Heart left ventricle (tissue), 16 donors: Measurements from ENCODE around the gene TTC38. TPM values are rescaled to one million over a fixed set of nuclear protein-coding genes. Genes with fewer than 3 reads are reported as not detected.

ENCODE experiments used
- ATAC-seq, 4 donors: fragments of 200-7000 bp; cut with Tn5 transposase; one replicate each; pipeline ENCODE4 v1.9.1; 2020 to 2022; ENCODE audit warnings: moderate library complexity in 4 of 4, mild to moderate bottlenecking in 3 of 4, moderate number of reproducible peaks in 1 of 4
- DNase-seq, 5 donors: peaks; one replicate each; pipeline ENCODE4 v3.0.0-alpha.2; 2020
- H3K27ac ChIP-seq, 12 donors: fragments of 200-600 bp; sonication (generic) in 4 of 12; one replicate each; pipeline versions ENCODE4 v1.5.0 to v1.8.0; 2016 to 2022; ENCODE audit warnings: mild to moderate bottlenecking in 2 of 12
- H3K27me3 ChIP-seq, 9 donors: fragments of 200-600 bp; sonication (generic) in 2 of 9; one replicate each; pipeline versions ENCODE4 v1.5.1 to v1.8.0; 2016 to 2022; ENCODE audit warnings: mild to moderate bottlenecking in 3 of 9
- H3K36me3 ChIP-seq, 9 donors: fragments of 200-600 bp; sonication (generic) in 2 of 9; one replicate each; pipeline versions ENCODE4 v1.5.0 to v1.8.0; 2018 to 2022; ENCODE audit warnings: mild to moderate bottlenecking in 2 of 9
- H3K4me1 ChIP-seq, 12 donors: fragments of 200-600 bp; sonication (generic) in 4 of 12; one replicate each; pipeline versions ENCODE4 v1.5.0 to v1.8.0; 2016 to 2022; ENCODE audit warnings: mild to moderate bottlenecking in 3 of 12
- H3K4me3 ChIP-seq, 12 donors: fragments of 200-600 bp; sonication (generic) in 4 of 12; one replicate each; pipeline versions ENCODE4 v1.5.0 to v1.8.0; 2017 to 2022; ENCODE audit warnings: mild to moderate bottlenecking in 9 of 12, moderate library complexity in 4 of 12
- H3K9me3 ChIP-seq, 12 donors: fragments of 200-600 bp; sonication (generic) in 4 of 12; one replicate each; pipeline versions ENCODE4 v1.5.0 to v1.8.0; 2016 to 2022; ENCODE audit warnings: mild to moderate bottlenecking in 1 of 12
- POLR2A ChIP-seq, 2 donors: fragments of 450-650 bp; IDR thresholded peaks; one replicate each; pipeline ENCODE4 v1.6.1; 2017; ENCODE audit warnings: antibody characterized with exemption in 2 of 2, mild to moderate bottlenecking in 2 of 2, moderate library complexity in 2 of 2
- WGBS, 4 donors: extraction: QIAGEN DNeasy Blood & Tissue Kit in 2 of 4; methylation state at CpG; one replicate each; pipeline versions ENCODE4 v1.1.5 to v1.1.7; 2013 to 2018; 5-methylcytosine and 5-hydroxymethylcytosine counted together
- intact Hi-C, 10 donors: fragments of 100-400 bp; cut with DNase I; formaldehyde crosslinking; loops; one replicate each; pipeline versions ENCODE4 v1.11.1 to v1.14.2; 2022
- polyA plus RNA-seq, 2 donors: library from polyadenylated mRNA; stranded (reverse); fragments of 200-250 nt; gene quantifications; one replicate each; pipeline ENCODE4 v1.2.3, GENCODE V29; 2013
- total RNA-seq, 9 donors: library from RNA; depleted of rRNA in 2 of 9; stranded (reverse); fragments of >200 nt in 2 of 9; fragmentation: NEBNext Ultra II Directional in 3 of 9; extraction: Animal tissue kit (Norgen Biotek cat#: 25700) in 3 of 9; gene quantifications; one replicate each; pipeline versions ENCODE4 v1.1.0 to v1.2.4, GENCODE V29; 2016 to 2023
- TF ChIP-seq, protein P1 (sequence below), 12 donors: fragments of 200-600 bp; sonication (generic) in 4 of 12; IDR thresholded peaks; one replicate each; pipeline versions ENCODE4 v1.5.0 to v1.8.0; 2018 to 2022; ENCODE audit warnings: antibody characterized with exemption in 12 of 12, mild to moderate bottlenecking in 5 of 12
- donor health status: ischemic (EF 13 %, LVEDD 7.1; RV severe dilation, severe dysfunction).
- donor health status: healthy with polysubstance abuse.
- donor health status: DM: no; HTN: yes; CAD: no.
- donor health status: DM: no; HTN: no; CAD: no.
- donor health status: ischemic (EF 25% LVEDD 6.9; RV normal size, moderate dysfunction).
- donor health status: ischemic (EF 25% LVEDD 5.7; RV mildly dilated, moderate dysfunction).
- donor health status: healthy.
- donor health status: DM: yes; HTN: yes; CAD: no.
- donor health status: ischemic (EF 35%, LVEDD 5.7; RV mildly dilated, moderate dysfunction).
- donor health status: nonischemic (EF 11% LVEDD 7.7; RV severe dilation, severe dysfunction).
- donor health status: DM: yes; HTN: yes; CAD: no.
- donor health status: PGD.
- donor health status: ischemic (EF 29% LVEDD 5.4; RV normal size, mild dysfunction).
- donor health status: nonischemic (EF 23%, LVEDD 6.1; RV moderate dilation, normal function).

TTC38 gene
- total and polyA plus RNA-seq, 11 donors: 15.5 to 72.4 (median 25.3) TPM

DNA sequence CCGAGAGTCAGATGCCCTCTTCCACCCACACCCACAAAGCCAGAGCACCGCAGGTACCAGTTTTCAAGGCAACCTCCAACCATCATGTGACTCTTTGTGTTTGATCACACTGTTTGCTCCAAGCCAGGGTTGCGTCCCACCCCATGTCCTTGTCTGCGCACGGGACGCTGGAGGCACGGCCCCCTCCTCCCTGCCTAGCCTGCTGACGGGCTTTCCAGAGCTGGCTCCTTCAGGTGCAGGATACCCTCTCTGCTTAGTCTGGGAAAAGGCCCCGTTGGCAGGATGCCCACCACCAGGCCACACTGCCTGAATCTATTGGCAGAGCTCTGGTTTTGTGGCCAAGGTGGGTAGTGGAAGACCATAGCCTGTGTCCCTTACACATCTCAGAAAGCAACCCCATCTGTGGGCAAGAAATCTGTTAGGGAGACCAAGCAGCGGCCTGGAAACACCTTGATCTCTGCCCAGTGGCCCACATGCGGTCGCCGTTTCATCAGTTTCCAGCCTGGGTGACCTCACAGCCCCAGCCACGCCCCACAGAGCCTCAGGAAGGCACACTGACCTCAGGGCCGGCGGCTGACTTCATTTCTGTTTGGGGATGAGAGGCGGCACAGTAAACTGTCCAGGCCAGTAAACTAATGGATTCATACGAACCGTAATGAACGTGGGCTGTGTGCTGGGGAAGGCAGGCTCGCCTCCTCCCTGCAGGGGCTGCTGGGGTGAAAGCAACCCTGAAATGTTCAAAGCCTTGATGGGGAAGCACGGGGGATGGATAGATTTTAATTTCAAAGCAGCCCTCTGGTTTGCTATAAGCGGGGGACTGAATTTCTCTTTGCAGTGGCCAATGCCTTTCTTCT lies 43.5 kb upstream of the TTC38 start:
- Histone ChIP-seq H3K27ac (peak overlapping the region in 1 of 12 donors; percentile 34), H3K4me3 (no peak overlapping the region), H3K27me3 (no peaks in the 10 kb centered on the region), H3K4me1 (no peaks in the 10 kb centered on the region), H3K9me3 (no peaks in the 10 kb centered on the region), H3K36me3 (peaks cover 0 to 75% (median 51%) of the 10 kb centered on the region in 9 donors)
- intact Hi-C loops: no loop called here
- 85 to 90% (median 87%) methylated on average over 23 of the region's 23 CpGs for WGBS, 4 donors
- ATAC-seq (peak in 1 of 4 donors; percentile 21), DNase-seq (no peak)
- TF ChIP-seq POLR2A (IDR thresholded peaks at IDR 0.05): no peak
- TF ChIP-seq, protein P1, sequence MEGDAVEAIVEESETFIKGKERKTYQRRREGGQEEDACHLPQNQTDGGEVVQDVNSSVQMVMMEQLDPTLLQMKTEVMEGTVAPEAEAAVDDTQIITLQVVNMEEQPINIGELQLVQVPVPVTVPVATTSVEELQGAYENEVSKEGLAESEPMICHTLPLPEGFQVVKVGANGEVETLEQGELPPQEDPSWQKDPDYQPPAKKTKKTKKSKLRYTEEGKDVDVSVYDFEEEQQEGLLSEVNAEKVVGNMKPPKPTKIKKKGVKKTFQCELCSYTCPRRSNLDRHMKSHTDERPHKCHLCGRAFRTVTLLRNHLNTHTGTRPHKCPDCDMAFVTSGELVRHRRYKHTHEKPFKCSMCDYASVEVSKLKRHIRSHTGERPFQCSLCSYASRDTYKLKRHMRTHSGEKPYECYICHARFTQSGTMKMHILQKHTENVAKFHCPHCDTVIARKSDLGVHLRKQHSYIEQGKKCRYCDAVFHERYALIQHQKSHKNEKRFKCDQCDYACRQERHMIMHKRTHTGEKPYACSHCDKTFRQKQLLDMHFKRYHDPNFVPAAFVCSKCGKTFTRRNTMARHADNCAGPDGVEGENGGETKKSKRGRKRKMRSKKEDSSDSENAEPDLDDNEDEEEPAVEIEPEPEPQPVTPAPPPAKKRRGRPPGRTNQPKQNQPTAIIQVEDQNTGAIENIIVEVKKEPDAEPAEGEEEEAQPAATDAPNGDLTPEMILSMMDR (IDR thresholded peaks at IDR 0.05): no peak

DNA sequence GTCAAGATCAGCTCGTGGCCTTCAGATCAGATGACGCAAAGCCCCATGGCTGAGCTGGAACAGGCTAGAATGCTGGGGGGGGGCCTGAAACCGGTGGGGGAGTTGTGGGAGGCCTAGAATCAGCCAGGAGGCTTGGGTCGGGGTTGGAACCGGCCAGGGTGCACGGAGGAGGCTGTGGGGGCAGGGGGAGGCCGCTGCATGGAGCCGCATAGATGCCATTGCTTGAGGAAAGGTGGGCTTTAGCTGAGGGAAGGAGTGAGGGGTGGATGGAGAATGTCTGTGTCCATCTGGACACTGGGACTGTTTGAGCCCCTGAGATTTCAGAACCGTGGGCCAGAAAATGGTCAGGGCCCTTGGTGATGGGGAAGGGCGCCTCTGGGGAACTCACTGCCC lies 42.9 kb upstream of the TTC38 start:
- Histone ChIP-seq H3K36me3 (peaks cover 0 to 69% (median 45%) of the 10 kb centered on the region in 9 donors), H3K4me3 (no peak overlapping the region), H3K4me1 (no peaks in the 10 kb centered on the region), H3K9me3 (no peaks in the 10 kb centered on the region), H3K27ac (no peak overlapping the region), H3K27me3 (no peaks in the 10 kb centered on the region)
- ATAC-seq (peak in 2 of 4 donors; percentile 9 to 31), DNase-seq (no peak)
- intact Hi-C loops: no loop called here
- TF ChIP-seq, protein P1 (IDR thresholded peaks at IDR 0.05): no peak
- TF ChIP-seq POLR2A (IDR thresholded peaks at IDR 0.05): no peak
- 74 to 79% (median 78%) methylated on average over 10 of the region's 10 CpGs for WGBS, 4 donors

GRCh38 chr22:46225631-46226030 lies 42.2 kb upstream of the TTC38 start:
- no peaks in the 10 kb centered on the region for H3K27me3 ChIP-seq

GRCh38 chr22:46226577-46226976 lies 41.2 kb upstream of the TTC38 start:
- intact Hi-C loops: no loop called here
- Histone ChIP-seq H3K27me3 (no peaks in the 10 kb centered on the region), H3K9me3 (no peaks in the 10 kb centered on the region), H3K27ac (no peak overlapping the region), H3K4me1 (no peaks in the 10 kb centered on the region), H3K4me3 (no peak overlapping the region), H3K36me3 (peaks cover 0 to 63% (median 30%) of the 10 kb centered on the region in 9 donors)
- DNase-seq: no peak
- ATAC-seq: no peak
- TF ChIP-seq POLR2A (IDR thresholded peaks at IDR 0.05): no peak
- TF ChIP-seq, protein P1 (IDR thresholded peaks at IDR 0.05): no peak
- 95 to 97% (median 95%) methylated on average over 7 of the region's 7 CpGs for WGBS, 4 donors

More at GRCh38 chr22:46225631-46226030, 42.2 kb upstream of the TTC38 start:
- 93 to 95% (median 93%) methylated on average over 7 of the region's 7 CpGs for WGBS, 4 donors
- no peak overlapping the region for H3K27ac ChIP-seq
- TF ChIP-seq, protein P1 (IDR thresholded peaks at IDR 0.05): no peak
- TF ChIP-seq POLR2A (IDR thresholded peaks at IDR 0.05): no peak
- intact Hi-C loops: no loop called here
- no peak overlapping the region for H3K4me3 ChIP-seq
- ATAC-seq (peak in 1 of 4 donors; percentile 31), DNase-seq (no peak)
- peaks cover 0 to 66% (median 37%) of the 10 kb centered on the region in 9 donors for H3K36me3 ChIP-seq
- no peaks in the 10 kb centered on the region for H3K9me3 ChIP-seq
- no peaks in the 10 kb centered on the region for H3K4me1 ChIP-seq
